Neural progenitor cell (in vitro differentiated cells): ENCODE data around the gene NUTM2B.
"Not testable (repeated sequence)": the region's sequence is repeated elsewhere in the genome, so short reads cannot be mapped to it uniquely, and the experiment has no call there.

ENCODE experiments used
- EZH2phosphoT487 ChIP-seq: fragments of 200-600 bp; sonication (generic); IDR thresholded peaks from 2 replicates; pipeline ENCODE4 v1.6.1; 2017; ENCODE audit warnings: antibody characterized with exemption
- TF ChIP-seq, protein P1 (sequence below): fragments of 200-600 bp; sonication (generic); IDR thresholded peaks from 2 replicates; pipeline ENCODE4 v1.5.1; 2017; ENCODE audit warnings: antibody characterized with exemption, mild to moderate bottlenecking

DNA sequence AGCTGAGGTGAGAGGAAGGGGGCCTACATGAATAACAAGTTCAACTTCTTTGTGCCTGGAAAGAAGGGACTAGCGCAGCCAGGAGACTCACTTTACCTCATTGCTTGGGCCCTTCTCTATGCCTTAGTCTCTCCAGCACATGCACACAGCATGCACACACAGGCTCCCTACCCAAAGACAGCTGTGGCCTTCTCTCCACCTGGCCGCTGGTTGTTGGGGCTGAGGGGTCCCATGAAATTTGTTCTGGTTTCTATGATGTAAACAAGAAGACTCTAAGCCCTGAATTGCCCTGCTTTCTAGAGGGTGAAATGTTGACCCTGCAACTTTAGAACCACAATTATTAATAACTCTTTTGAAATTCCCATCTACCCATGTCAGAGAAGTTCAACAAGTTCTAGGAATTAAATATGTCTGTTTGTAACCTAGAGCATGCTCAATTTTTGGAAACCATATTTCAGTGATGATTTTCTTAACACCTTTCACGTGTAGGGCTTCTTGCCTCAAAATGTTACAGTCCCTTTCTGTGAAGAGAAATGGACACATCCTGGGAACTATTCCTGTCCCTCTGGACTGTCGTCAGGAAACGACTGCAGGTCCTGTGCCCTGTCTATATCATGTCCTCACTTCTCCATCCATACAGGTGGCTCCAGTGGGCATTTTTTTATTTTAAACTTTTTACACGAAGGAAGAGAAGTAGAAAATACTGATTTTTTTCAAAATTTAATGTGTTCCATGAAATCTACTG is 15.4 kb upstream of the NUTM2B start:
- TF ChIP-seq, protein P1, sequence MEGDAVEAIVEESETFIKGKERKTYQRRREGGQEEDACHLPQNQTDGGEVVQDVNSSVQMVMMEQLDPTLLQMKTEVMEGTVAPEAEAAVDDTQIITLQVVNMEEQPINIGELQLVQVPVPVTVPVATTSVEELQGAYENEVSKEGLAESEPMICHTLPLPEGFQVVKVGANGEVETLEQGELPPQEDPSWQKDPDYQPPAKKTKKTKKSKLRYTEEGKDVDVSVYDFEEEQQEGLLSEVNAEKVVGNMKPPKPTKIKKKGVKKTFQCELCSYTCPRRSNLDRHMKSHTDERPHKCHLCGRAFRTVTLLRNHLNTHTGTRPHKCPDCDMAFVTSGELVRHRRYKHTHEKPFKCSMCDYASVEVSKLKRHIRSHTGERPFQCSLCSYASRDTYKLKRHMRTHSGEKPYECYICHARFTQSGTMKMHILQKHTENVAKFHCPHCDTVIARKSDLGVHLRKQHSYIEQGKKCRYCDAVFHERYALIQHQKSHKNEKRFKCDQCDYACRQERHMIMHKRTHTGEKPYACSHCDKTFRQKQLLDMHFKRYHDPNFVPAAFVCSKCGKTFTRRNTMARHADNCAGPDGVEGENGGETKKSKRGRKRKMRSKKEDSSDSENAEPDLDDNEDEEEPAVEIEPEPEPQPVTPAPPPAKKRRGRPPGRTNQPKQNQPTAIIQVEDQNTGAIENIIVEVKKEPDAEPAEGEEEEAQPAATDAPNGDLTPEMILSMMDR, result not testable (repeated sequence)
- not testable (repeated sequence) for TF ChIP-seq EZH2phosphoT487
